Measurements from ENCODE around the gene ORC3. TPM values are rescaled to one million over a fixed set of nuclear protein-coding genes. Genes with fewer than 3 reads are reported as not detected.
A peak's percentile ranks its signal among the peaks of the same experiment; 100 is the strongest.

ORC3 gene
- total and polyA plus RNA-seq, 10 of the 15 experiments (the other 5 are each of a cell fraction or from before 2014, with no cell fraction given), result 27.2 to 76.3 (median 54.6) TPM

GRCh38 chr6:87699576-87699975, 109.6 kb downstream of the ORC3 start:
- POLR2A ChIA-PET, result interaction anchor here (0.6 to 3.9 kb wide), 11 partner anchors 11 to 465 kb away, joined by 3 to 28 read pairs (median 4); no protein-coding TSS in a partner anchor
- CTCF ChIA-PET, result interaction anchor here (0.6 to 2.1 kb wide), 13 partner anchors 13 to 1169 kb away, joined by 3 to 11 read pairs (median 4); no protein-coding TSS in a partner anchor
- peaks cover 73% of the 10 kb centered on the region for H3K79me2 ChIP-seq (ENCODE audit: control insufficient read depth, insufficient read depth, low read length)
- no peaks in the 10 kb centered on the region for H3K27me3 ChIP-seq (replicated peaks in 1 of 2; ENCODE audit: control insufficient read depth in 2 of 2, insufficient read depth in 2 of 2, low read length in 1 of 2)
- H3K9me3 ChIP-seq (replicated peaks; ENCODE audit: control insufficient read depth, insufficient read depth, low read length), result no peaks in the 10 kb centered on the region
- H3K4me2 ChIP-seq (ENCODE audit: control insufficient read depth, insufficient read depth), result peak overlapping the region; percentile 68
- H3K27ac ChIP-seq (ENCODE audit: control insufficient read depth, insufficient read depth), result peak overlapping the region; percentile 97
- intact Hi-C loops (cut with micrococcal nuclease; ENCODE audit: unreplicated experiment), result loop anchor here (5.0 kb wide), 3 partner anchors 33 to 1173 kb away; no protein-coding TSS in a partner anchor
- no TSS peak for BruUV-seq (replicated peaks)
- no peak overlapping the region for H2AFZ ChIP-seq (ENCODE audit: control insufficient read depth, low read depth, low read length)
- no peak for DNase-seq (ENCODE audit: low read depth, low spot score)
- peaks cover 0 to 6% of the 10 kb centered on the region in 2 experiments; a peak in 2 of 4 replicates for H3K36me3 ChIP-seq (ENCODE audit: control insufficient read depth in 2 of 2, insufficient read depth in 2 of 2, low read length in 1 of 2)
- in situ Hi-C loops (cut with MboI), result no loop called here
- SMC1A ChIA-PET (ENCODE audit: uncharacterized antibody, unreplicated experiment), result interaction anchor here (0.9 to 8.9 kb wide), 25 partner anchors 9 to 378 kb away, joined by 3 to 83 read pairs (median 6); no protein-coding TSS in a partner anchor
- H3K4me1 ChIP-seq (ENCODE audit: control insufficient read depth, insufficient read depth, low read length), result peaks cover 17% of the 10 kb centered on the region
- TF ChIP-seq ZBTB40 (IDR thresholded peaks at IDR 0.05; ENCODE audit: borderline replicate concordance), result no peak
- TF ChIP-seq ZNF592 (IDR thresholded peaks at IDR 0.05), result no peak
- no peak for TF ChIP-seq CUX1 (IDR thresholded peaks at IDR 0.05; ENCODE audit: insufficient replicate concordance, low read depth, low read length)
- no peak for TF ChIP-seq TCF12 (IDR thresholded peaks at IDR 0.05; ENCODE audit: low read depth, low read length)
- H3K9ac ChIP-seq (ENCODE audit: control insufficient read depth, insufficient read depth, low read length), result peak overlapping the region; percentile 98
- no peaks in the 10 kb centered on the region for H4K20me1 ChIP-seq (ENCODE audit: control insufficient read depth, insufficient read depth)
- ATAC-seq, result no peak
- no peak for FAIRE-seq
- WGBS (ENCODE audit: insufficient coverage, insufficient replicate concordance, low lambda C conversion rate, missing lambda C conversion rate), result under 1% methylated on average over 4 of the region's 4 CpGs
- RAD21 ChIA-PET (ENCODE audit: unreplicated experiment), result interaction anchor here (0.6 to 4.3 kb wide), 30 partner anchors 8 to 1171 kb away, joined by 3 to 54 read pairs (median 4); partner anchors contain the start of gene SLC35A1
- H3K4me3 ChIP-seq, result peak overlapping the region; percentile 96
